HG02763 (cell line): Measurements from ENCODE around the gene PRSS35.
"Not testable (repeated sequence)": the region's sequence is repeated elsewhere in the genome, so short reads cannot be mapped to it uniquely, and the experiment has no call there.

Experiments
- ATAC-seq: cut with Tn5 transposase; IDR thresholded peaks from one replicate; pipeline ENCODE4 v1.9.1; 2021; ENCODE audit warnings: mild to moderate bottlenecking, moderate library complexity; ENCODE audit not compliant: unreplicated experiment

PRSS35 gene

GRCh38 chr6:83514866-83515466 lies 2.6 kb downstream of the PRSS35 start:
- ATAC-seq: peak; percentile 59

- no peak for ATAC-seq
Observed at GRCh38 chr6:83517500-83517899, 5.2 kb downstream of the PRSS35 start.

- ATAC-seq: no peak
Observed at GRCh38 chr6:83518816-83519480, 6.6 kb downstream of the PRSS35 start.

- ATAC-seq: peak; percentile 77
Observed at GRCh38 chr6:83536034-83536646, 23.8 kb downstream of the PRSS35 start.

- no peak for ATAC-seq
Observed at GRCh38 chr6:83536647-83537589, 24.6 kb downstream of the PRSS35 start.

GRCh38 chr6:83539678-83540077 lies 27.3 kb downstream of the PRSS35 start:
- ATAC-seq: no peak

- no peak for ATAC-seq
Observed at GRCh38 chr6:83546636-83547035, 34.3 kb downstream of the PRSS35 start.

- not testable (repeated sequence) for ATAC-seq
Observed at GRCh38 chr6:83550482-83550881, 38.1 kb downstream of the PRSS35 start.

GRCh38 chr6:83551748-83552147 lies 39.4 kb downstream of the PRSS35 start:
- not testable (repeated sequence) for ATAC-seq

- no peak for ATAC-seq
Observed at GRCh38 chr6:83556871-83557270, 44.5 kb downstream of the PRSS35 start.

GRCh38 chr6:83558975-83559374 lies 46.6 kb downstream of the PRSS35 start:
- ATAC-seq: no peak

- ATAC-seq: not testable (repeated sequence)
Observed at GRCh38 chr6:83571663-83572185, 59.4 kb downstream of the PRSS35 start.

- no peak for ATAC-seq
Observed at GRCh38 chr6:83574783-83575182, 62.4 kb downstream of the PRSS35 start.
